ENCODE data around the gene BDKRB2. TPM values are rescaled to one million over a fixed set of nuclear protein-coding genes. Genes with fewer than 3 reads are reported as not detected.

BDKRB2 gene
- total and polyA plus RNA-seq, 2 of the 13 experiments (the other 11 are each of a cell fraction or from before 2014, with no cell fraction given), result 0.03 TPM; not detected in 1

- H3K4me1 ChIP-seq (ENCODE audit: insufficient read depth, low read length), result no peaks in the 10 kb centered on the region
- H4K20me1 ChIP-seq (ENCODE audit: insufficient read depth, low read length), result no peaks in the 10 kb centered on the region
- H3K79me2 ChIP-seq (ENCODE audit: insufficient read depth, low read length), result no peaks in the 10 kb centered on the region
- CTCF ChIA-PET (ENCODE audit: low intra/inter-chr PET ratio, low total read pairs), result no interaction called here
- BruUV-seq (replicated peaks), result no TSS peak
- H3K9ac ChIP-seq (ENCODE audit: insufficient read depth, low read depth, low read length), result no peak overlapping the region
- H3K4me3 ChIP-seq (replicated peaks in 1 of 3; ENCODE audit: insufficient read depth in 1 of 3, low read depth in 2 of 3, low read length in 3 of 3), result no peak overlapping the region
- no peak overlapping the region for H2AFZ ChIP-seq (ENCODE audit: low read length)
- in situ Hi-C loops (cut with HindIII; ENCODE audit: extremely low pct_ligation_motif_present, low pct_unique_long_range_greater_than_20kb) (no loop called here), intact Hi-C loops (cut with micrococcal nuclease; ENCODE audit: unreplicated experiment) (no loop called here)
- ATAC-seq, result no peak
- DNase-seq (ENCODE audit: low spot score), result no peak
- H3K9me3 ChIP-seq (ENCODE audit: low read length), result no peaks in the 10 kb centered on the region
- no peak for FAIRE-seq
- H3K4me2 ChIP-seq (ENCODE audit: low read depth, low read length), result no peak overlapping the region
- H3K36me3 ChIP-seq (replicated peaks in 1 of 2; ENCODE audit: control insufficient read depth in 1 of 2, insufficient read depth in 2 of 2, low read length in 2 of 2), result no peaks in the 10 kb centered on the region
- POLR2A ChIA-PET, result no interaction called here
- H3K27ac ChIP-seq (ENCODE audit: extremely low read length, insufficient read depth, low read length), result no peak overlapping the region
- H3K27me3 ChIP-seq (ENCODE audit: control insufficient read depth in 1 of 2, insufficient read depth in 2 of 2, low read length in 2 of 2), result peaks cover 0 to 13% of the 10 kb centered on the region in 2 experiments; a peak in 2 of 5 replicates
- 21% methylated on average over 5 of the region's 5 CpGs for WGBS (ENCODE audit: low lambda C conversion rate)
- TF ChIP-seq NFE2L2 (IDR thresholded peaks at IDR 0.05; ENCODE audit: low read length) (0 out of 2 replicates have a peak, but pooled peaks have one; percentile 18), CERS6 (CRISPR knock-in tag; IDR thresholded peaks at IDR 0.05) (no peak), ZBTB10 (CRISPR knock-in tag; IDR thresholded peaks at IDR 0.05; ENCODE audit: borderline replicate concordance) (no peak), CEBPB (IDR thresholded peaks at IDR 0.05; ENCODE audit: borderline replicate concordance, low read depth, low read length) (0 out of 2 replicates have a peak, but pooled peaks have one; percentile 0)
Observed at GRCh38 chr14:96249029-96249428, 44.4 kb downstream of the BDKRB2 start.

- POLR2A ChIA-PET, result no interaction called here
Observed at GRCh38 chr14:96250485-96250884, 45.8 kb downstream of the BDKRB2 start.

More at GRCh38 chr14:96250485-96250884, 45.8 kb downstream of the BDKRB2 start:
- TF ChIP-seq CCAR2 (optimal IDR thresholded peaks at IDR 0.05; ENCODE audit: low read depth, low read length) (no peak), ZNF124 (CRISPR knock-in tag; IDR thresholded peaks at IDR 0.05) (no peak), JUN (CRISPR knock-in tag; IDR thresholded peaks at IDR 0.05) (no peak)
- in situ Hi-C loops (cut with HindIII; ENCODE audit: extremely low pct_ligation_motif_present, low pct_unique_long_range_greater_than_20kb) (no loop called here), intact Hi-C loops (cut with micrococcal nuclease; ENCODE audit: unreplicated experiment) (no loop called here)
- H3K36me3 ChIP-seq (replicated peaks in 1 of 2; ENCODE audit: control insufficient read depth in 1 of 2, insufficient read depth in 2 of 2, low read length in 2 of 2), result no peaks in the 10 kb centered on the region
- peaks cover 0 to 22% of the 10 kb centered on the region in 2 experiments; a peak in 2 of 5 replicates for H3K27me3 ChIP-seq (ENCODE audit: control insufficient read depth in 1 of 2, insufficient read depth in 2 of 2, low read length in 2 of 2)
- no peaks in the 10 kb centered on the region for H3K9me3 ChIP-seq (ENCODE audit: low read length)
- DNase-seq (ENCODE audit: low spot score) (no peak), FAIRE-seq (no peak), ATAC-seq (no peak)
- no peak overlapping the region for H3K4me2 ChIP-seq (ENCODE audit: low read depth, low read length)
- no TSS peak for BruUV-seq (replicated peaks)
- CTCF ChIA-PET (ENCODE audit: low intra/inter-chr PET ratio, low total read pairs), result no interaction called here
- H3K79me2 ChIP-seq (ENCODE audit: insufficient read depth, low read length), result no peaks in the 10 kb centered on the region
- no peak overlapping the region for H2AFZ ChIP-seq (ENCODE audit: low read length)
- WGBS (ENCODE audit: low lambda C conversion rate), result 13% methylated on average over 3 of the region's 3 CpGs
- H3K9ac ChIP-seq (ENCODE audit: insufficient read depth, low read depth, low read length), result no peak overlapping the region
- H4K20me1 ChIP-seq (ENCODE audit: insufficient read depth, low read length), result no peaks in the 10 kb centered on the region
- no peak overlapping the region for H3K4me3 ChIP-seq (replicated peaks in 1 of 3; ENCODE audit: insufficient read depth in 1 of 3, low read depth in 2 of 3, low read length in 3 of 3)
- no peaks in the 10 kb centered on the region for H3K4me1 ChIP-seq (ENCODE audit: insufficient read depth, low read length)
- no peak overlapping the region for H3K27ac ChIP-seq (ENCODE audit: extremely low read length, insufficient read depth, low read length)
